ENCODE measurements around the gene GART.

GRCh38 chr21:33560965-33561364, 19.0 kb upstream of the GART start:
- no peak for TF ChIP-seq EZH2 (IDR thresholded peaks at IDR 0.05; ENCODE audit: low read depth, low read length, severe bottlenecking)
- TF ChIP-seq SIN3A (conservative IDR thresholded peaks at IDR 0.05 in 1 of 2, IDR thresholded peaks at IDR 0.05 in 1 of 2; ENCODE audit: low read depth in 1 of 2, low read length in 2 of 2) = no peak
- no peak for TF ChIP-seq CBX8 (IDR thresholded peaks at IDR 0.05; ENCODE audit: borderline replicate concordance, low read depth, low read length)
- no peak for TF ChIP-seq POLR2AphosphoS5 (IDR thresholded peaks at IDR 0.05; ENCODE audit: low read depth, low read length)
- no peak for TF ChIP-seq POLR2A (IDR thresholded peaks at IDR 0.05; ENCODE audit: control extremely low read depth in 1 of 2, low read depth in 2 of 2, low read length in 2 of 2)
- no peak for TF ChIP-seq SUZ12 (IDR thresholded peaks at IDR 0.05; ENCODE audit: low read length)
- TF ChIP-seq SP4 (IDR thresholded peaks at IDR 0.05; ENCODE audit: low read length) = no peak
- TF ChIP-seq JUND (IDR thresholded peaks at IDR 0.05; ENCODE audit: low read length) = no peak
- no peak for TF ChIP-seq CTCF (IDR thresholded peaks at IDR 0.05; ENCODE audit: control extremely low read depth in 1 of 3, insufficient read depth in 1 of 3, low read depth in 1 of 3, low read length in 3 of 3)
- no peak for TF ChIP-seq RAD21 (IDR thresholded peaks at IDR 0.05 in 1 of 2, conservative IDR thresholded peaks at IDR 0.05 in 1 of 2; ENCODE audit: low read depth in 2 of 2, low read length in 2 of 2)
- TF ChIP-seq EP300 (IDR thresholded peaks at IDR 0.05; ENCODE audit: borderline replicate concordance in 1 of 2, low read depth in 2 of 2, low read length in 2 of 2) = no peak
- no peak for TF ChIP-seq KDM1A (IDR thresholded peaks at IDR 0.05; ENCODE audit: borderline replicate concordance, low read length)
- TF ChIP-seq, protein P1, sequence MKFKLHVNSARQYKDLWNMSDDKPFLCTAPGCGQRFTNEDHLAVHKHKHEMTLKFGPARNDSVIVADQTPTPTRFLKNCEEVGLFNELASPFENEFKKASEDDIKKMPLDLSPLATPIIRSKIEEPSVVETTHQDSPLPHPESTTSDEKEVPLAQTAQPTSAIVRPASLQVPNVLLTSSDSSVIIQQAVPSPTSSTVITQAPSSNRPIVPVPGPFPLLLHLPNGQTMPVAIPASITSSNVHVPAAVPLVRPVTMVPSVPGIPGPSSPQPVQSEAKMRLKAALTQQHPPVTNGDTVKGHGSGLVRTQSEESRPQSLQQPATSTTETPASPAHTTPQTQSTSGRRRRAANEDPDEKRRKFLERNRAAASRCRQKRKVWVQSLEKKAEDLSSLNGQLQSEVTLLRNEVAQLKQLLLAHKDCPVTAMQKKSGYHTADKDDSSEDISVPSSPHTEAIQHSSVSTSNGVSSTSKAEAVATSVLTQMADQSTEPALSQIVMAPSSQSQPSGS (IDR thresholded peaks at IDR 0.05; ENCODE audit: low read length) = no peak
- no peak for TF ChIP-seq CHD2 (IDR thresholded peaks at IDR 0.05; ENCODE audit: low read length)
